Islet precursor cell (in vitro differentiated cells): Measurements from ENCODE around the gene ABHD17C.

ENCODE experiments used
- DNase-seq: peaks from one replicate; pipeline ENCODE4 v3.0.0-alpha.2; 2018

Gene ABHD17C

DNA sequence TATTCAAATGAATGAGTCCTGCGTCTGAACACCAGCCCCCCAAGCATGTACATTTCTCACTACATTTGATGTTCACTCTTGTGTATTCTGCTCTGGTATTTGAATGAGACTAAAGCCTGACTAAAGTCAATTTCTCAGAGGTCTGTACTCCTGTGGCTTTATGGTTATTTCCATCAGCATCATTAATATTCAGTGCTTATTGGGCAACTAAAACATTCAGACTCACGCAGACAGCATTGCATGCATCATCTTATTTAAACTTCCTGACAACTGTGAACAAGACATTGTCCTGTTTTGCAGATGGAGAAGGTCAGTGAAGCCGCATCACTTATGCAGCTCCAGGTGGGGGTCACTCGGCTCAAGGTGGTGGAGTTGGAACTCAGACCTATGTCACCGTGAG, 95.1 kb downstream of the ABHD17C start:
- DNase-seq: no peak

DNA sequence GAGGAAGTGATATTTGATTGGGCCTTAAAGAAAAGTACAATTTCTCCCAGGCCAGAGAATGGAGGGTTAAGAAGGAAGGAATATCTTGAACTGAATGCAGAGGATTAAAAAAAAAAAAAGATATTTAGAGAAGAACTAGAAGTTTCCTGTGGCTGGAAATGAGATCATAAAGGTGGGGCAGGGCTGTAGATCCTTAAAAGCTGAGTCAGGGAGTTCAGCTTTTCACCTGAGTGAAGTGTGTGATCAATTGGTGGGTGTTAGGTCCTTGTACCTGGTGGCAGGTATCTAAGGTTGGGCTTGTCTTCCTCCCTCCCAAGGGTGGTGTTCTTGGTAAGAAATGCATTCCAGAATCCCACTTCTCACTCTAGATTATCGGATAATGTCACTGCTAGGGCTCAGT, 95.9 kb downstream of the ABHD17C start:
- no peak for DNase-seq

DNA sequence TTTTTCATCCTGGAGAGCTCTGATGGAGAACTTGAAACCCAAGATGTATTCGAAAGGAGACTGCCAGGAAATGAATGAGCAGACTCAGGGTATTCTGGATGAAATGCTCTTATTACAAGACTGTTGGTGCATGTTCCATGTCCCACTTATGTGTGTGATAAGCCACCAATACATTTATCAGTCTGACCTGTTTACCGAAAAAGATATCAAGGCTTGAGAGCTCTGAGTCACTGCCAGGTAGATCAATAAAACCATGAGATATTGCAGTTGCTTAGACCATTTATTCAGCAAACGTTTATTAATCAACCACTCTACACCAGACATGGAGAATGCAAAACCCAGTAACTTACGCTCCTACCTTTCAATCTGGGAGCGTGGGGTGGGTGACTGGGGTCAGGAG, 101.3 kb downstream of the ABHD17C start:
- no peak for DNase-seq

DNA sequence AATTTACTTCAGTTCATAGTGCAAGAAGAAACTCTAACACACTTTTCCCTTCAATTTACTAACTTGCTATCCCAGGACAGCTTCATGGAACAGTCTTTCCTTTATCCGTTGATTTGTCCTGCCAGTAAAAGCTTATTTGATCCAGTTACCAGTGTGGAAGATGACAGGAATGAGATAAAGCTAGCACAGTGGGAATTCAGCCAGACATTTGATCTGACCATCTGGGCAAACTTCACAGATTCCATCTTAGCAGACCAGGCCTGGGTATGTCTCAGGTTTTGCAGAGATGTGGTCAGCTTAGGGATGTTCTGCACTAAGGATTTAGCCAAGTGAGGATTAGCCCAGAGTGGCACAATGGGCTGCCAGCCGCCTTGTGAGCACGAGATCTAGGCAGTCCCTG, 103.8 kb downstream of the ABHD17C start:
- no peak for DNase-seq

DNA sequence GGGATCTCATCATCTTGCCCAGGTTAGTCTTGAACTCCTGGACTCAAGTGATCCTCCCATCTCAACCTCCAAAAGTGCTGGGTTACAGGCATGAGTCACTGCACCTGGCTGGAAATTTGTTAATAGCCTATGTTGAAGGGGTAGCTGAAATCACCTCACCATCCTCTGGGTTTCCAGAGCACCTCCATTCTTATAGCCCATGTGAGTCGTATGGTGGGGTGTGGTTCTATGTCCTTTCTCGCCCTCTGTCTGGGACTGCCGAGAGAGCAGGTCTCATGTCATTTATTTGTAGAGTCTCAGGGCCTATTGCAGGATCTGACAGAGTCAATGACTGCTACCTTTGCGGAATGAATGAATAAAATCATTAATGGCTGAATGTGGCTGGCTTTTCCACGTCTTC, 105.0 kb downstream of the ABHD17C start:
- no peak for DNase-seq

DNA sequence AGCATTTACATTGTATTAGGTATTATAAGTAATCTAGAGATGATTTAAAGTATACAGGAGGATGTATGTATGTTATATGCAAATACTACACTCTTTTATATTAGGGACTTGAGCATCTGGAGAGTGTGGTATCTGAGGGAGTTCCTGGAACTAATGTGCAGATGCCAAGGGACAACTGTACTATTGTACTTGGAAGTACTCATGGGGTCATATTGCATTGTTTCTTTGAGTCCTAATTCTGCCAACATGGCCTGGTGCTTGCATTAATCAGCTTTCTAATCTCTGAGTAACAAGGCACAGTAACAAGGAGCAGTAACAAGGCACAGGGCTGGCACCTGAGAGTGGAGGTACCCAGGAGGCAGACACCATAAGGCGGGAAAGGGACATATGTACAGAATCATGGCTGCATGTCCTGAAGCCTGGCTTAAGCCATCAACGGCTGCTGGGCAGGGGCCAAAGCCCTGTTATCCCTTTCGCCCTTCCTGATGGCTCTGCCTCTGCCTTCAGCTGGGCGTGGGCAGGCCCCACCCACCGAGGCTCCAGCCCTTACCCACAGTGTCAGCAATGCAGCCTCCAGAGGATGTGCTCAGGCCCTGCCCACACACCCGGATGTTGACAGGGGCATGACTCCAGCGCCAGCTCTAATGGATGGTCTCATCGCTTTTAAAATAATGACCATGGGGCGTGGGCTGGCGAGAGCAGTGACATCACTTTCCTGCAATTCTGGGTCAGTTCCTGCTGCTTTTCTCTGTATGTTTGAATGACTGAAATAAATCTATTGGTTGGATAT, 107.0 kb downstream of the ABHD17C start:
- no peak for DNase-seq

DNA sequence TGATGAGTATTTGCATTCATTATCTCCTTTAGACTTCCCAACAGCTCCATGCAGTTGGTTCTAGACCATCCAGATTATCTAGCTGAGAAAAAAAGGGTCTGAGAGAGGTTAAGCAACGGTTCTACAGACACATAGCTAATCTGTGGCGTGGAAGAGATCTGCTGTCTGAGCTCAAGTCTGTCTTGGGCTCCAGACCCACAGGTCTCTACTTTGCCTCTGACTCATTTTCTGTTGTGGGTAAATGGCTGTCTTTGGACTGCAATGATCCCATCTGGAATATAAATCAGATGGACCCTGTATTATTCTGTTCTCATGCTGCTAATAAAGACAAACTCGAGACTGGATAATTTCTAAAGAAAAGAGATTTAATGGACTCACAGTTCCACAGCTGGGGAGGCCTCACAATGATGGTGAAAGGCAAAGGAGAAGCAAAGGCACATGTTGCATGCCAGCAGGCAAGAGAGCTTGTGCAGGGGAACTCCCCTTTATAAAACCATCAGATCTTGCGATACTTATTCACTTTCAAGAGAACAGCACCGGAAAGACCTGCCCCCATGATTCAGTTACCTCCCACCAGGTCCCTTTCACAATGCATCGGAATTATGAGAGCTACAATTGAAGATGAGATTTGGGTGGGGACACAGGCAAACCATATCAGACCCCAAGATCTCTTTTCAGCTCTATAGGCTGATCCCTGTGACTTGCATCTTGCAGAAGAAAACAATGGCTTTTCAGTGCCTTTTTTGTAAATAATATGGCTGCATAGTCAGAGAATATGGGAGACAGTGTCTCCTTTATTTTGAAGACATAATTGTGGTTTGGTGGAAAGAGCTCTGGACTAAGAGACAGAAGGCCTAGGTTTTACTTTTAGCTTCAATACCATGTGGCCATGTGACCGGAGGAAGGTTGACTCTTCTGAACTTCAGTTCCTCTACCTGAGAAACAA, 108.7 kb downstream of the ABHD17C start:
- DNase-seq: no peak

DNA sequence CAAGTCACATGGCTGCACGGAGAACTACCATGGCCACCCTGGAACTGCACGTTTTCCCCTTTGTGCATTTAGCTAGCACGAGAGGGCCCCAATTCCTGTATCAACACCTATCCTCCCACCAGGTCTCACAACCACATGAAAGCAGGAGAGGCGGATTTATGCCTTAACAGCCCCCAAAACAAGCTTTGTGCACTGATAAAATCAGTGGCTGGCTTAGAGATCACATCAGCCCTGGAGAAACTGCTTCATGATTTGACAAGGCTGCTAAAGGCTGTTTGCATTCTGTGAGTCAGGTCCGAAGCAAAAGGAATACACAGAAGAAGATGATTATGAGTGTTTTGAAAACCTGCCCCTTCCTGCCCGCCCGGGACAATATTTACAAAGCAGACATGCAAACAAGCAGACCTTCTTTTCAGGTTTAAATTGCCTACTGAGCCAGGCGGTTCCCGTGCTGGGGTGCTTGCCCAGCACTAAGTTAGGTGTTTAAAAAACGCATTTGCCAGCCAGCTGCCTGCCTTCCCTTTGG, 109.9 kb downstream of the ABHD17C start:
- DNase-seq: peak; percentile 76
